Lung microvascular endothelial cell (primary cell): ENCODE measurements around the gene VTCN1. TPM values are rescaled to one million over a fixed set of nuclear protein-coding genes. Genes with fewer than 3 reads are reported as not detected.

Experiments
- DNase-seq, 2 donors: peaks; one replicate each; pipeline versions ENCODE4 v3.0.0 to v3.0.0-alpha.2; 2010; ENCODE audit warnings: low read depth in 2 of 2
- total RNA-seq: library from RNA; depleted of rRNA; stranded (reverse); fragments of >200 nt; gene quantifications from 2 replicates; pipeline ENCODE4 v1.2.1, GENCODE V29; 2014

The VTCN1 gene
- total RNA-seq, 1 donor from 2014 or later = not detected

- no peak for DNase-seq
These were observed 113.7 kb downstream of the VTCN1 start for GRCh38 chr1:117096951-117097408.

GRCh38 chr1:117094841-117095604 is 115.7 kb downstream of the VTCN1 start:
- no peak for DNase-seq

DNA sequence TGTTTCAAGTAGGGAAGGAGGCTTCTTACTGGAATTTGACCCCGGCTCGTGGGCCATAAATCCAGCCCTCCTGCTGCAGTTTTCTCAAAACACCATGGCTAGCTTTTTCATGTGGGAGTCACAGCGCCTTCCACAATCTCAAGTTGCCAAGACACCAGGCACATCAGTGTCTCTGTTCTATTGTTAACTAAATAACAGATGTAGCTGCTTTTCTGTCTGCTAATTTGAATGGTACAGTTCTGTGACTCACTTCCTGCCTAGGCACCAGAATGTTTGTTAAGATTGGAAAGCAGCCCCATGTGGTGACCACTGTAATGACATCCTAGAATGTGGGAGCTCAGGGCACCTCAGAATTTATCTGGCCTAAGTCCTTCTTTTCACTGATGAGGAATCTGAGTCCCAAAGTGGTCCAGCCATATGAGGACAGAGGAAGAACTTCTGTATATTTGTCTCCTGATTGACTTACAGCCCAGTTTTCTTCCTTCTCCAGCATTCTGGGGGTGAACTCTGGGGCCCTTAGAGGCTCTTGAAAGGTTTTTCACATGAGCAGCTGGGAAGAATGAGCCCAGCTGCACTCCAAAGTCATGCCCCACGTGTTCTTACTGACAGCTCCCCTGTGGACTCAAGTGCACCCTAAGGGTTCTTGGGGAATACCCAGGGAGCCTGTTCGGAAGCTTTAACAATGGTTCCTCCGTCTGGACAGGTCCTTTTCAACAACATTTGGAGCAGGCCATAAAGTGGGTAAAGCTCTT is 116.7 kb downstream of the VTCN1 start:
- DNase-seq = peak; percentile 65 to 90

Other genes with a start within 250 kb of the VTCN1 start
- gene CD101, start 209.2 kb downstream of the VTCN1 start, total RNA-seq = under 0.01 and 0.44 TPM in 2 replicates
- gene TTF2, start 150.6 kb downstream of the VTCN1 start, total RNA-seq = 6.5 and 6.9 TPM in 2 replicates
- gene TRIM45, start 89.2 kb downstream of the VTCN1 start, total RNA-seq = 0.60 and 1.5 TPM in 2 replicates
- 30.1 and 31.3 TPM in 2 replicates for gene MAN1A2, start 156.5 kb upstream of the VTCN1 start, total RNA-seq